Middle frontal gyrus (tissue), 1 donor: ENCODE data around the gene LAMC2.

ENCODE experiments used
- DNase-seq: peaks from one replicate; pipeline ENCODE4 v3.0.0-alpha.2; 2015; ENCODE audit warnings: low spot score; ENCODE audit errors: extremely low spot score

LAMC2 gene

DNA sequence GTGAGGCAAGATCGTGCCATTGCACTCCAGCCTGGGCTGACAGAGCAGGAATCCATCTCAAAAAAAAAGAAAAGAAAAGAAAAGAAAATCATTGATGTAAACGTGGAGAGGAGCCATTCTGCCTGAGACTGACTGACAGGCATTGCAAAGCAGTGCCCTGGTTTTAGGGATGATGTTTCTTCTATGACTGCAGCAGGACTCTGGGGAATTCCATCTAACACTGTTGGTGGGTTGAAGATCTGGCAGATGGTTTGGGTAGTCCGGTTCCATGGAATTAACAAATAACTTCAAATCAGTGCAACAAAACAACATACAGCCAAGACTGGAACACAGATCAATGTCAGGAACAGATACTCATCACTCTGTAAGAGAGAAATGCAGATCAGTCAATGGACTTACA, 17.8 kb upstream of the LAMC2 start:
- DNase-seq, result no peak

DNA sequence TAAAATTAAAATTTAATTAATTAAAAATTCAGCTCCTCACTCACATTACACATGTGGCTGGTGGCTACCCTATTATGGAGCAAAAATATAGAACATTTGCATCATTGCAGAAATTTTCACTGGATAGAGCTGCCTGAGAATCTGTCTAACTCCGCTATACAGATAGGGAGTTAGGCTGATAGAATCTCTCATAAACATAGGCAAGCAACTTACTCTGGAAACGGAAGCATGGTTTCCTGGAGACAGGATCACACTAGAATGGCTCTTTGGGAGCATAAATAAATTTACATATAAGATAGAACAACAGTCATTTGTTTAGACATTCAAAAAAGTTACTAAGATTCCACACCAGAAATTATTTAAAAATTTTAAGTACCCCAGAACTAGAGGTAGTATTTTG, 12.2 kb upstream of the LAMC2 start:
- no peak for DNase-seq

DNA sequence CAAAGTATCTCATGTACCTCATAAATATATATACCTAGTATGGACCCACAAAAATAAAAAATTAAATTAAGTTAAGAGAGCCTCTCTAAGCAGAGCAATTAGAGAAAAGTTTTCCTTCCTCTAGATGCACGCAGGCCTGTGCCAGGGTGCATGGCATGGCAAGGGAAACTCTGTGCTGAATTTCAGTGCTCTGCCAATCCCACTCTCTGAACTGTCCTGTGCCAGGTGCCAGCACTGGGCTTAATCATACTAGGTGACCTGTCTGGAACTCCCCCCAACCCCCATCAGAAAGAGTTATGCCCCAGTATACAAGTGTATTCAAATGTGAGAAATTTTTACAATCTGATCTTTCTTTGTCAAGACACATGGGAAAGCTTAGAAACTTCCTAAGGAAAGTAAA, 10.4 kb upstream of the LAMC2 start:
- no peak for DNase-seq

DNA sequence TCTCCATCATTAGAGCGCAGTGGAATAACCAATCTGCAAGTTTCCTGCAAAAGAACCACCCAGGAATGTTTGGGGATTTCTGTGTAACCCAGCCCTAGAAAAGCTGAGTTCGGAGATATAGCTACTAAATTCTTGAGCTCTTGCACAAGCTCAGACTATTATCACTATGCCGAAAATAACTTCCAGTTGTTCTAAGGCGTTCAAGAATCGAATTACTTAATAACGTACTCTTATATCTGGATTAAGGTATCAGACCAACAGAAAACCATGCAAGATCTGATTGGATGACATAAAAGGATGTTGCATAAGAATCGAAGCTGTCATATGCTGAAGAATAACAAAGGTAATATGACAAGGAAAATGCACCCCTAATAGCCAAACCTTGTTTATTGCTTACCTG, 7.5 kb upstream of the LAMC2 start:
- DNase-seq, result no peak

DNA sequence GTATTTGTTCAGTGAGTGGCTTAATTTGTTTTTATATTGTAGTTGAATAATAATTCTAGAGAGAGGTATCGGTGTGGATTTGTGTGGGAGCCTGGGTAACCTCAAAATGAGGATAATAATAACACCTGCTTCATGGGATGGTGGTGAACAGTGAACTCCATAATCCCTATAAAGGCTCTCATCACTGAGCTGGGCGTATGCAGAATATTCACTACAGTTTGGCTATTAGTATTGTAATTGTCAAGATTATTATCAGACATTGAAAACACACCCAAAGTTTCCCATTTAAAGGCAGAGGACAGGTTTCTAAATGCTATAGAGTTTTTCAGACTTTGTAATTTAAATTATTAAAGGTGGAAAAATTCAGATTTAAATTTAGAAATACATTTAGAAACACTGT, 7.0 kb upstream of the LAMC2 start:
- no peak for DNase-seq

DNA sequence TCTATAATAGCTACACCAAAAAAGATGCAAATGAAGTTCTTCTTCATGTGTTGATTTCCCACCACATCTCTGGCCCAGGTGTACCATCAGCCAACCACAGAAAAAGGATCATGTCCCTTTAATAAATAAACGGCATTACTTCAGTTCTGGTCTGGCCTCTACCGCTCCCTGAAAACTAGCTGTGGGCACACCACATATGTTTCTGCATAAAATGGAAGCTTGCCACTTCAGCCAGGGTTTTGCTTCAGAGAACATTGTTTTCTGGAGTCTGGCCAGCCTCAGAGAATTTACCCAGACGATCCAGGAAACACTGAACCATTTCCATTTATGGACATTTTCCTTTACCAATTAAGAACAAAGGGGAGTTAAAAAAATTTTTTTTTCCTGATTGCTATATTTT, 5.8 kb upstream of the LAMC2 start:
- no peak for DNase-seq

DNA sequence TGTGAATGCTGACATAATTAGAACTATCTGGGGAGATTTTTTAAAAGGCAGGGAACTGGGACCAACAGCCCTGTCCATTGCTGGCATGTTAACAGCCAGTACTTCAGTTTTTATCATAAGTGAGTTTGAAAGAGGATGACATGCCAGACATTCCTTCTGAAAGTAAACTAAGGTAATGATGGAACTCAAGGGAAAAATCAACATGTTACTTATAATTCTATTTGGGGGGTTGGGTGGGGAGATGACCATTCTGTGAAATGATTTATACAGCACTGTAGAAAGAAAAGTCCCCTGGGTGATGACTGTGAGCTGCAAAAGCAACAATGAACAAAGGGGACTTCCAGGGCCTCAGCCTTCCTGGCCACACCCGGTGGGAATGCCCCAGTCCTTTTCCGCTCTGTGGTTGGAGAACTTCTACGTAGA, 5.4 kb upstream of the LAMC2 start:
- DNase-seq, result no peak

DNA sequence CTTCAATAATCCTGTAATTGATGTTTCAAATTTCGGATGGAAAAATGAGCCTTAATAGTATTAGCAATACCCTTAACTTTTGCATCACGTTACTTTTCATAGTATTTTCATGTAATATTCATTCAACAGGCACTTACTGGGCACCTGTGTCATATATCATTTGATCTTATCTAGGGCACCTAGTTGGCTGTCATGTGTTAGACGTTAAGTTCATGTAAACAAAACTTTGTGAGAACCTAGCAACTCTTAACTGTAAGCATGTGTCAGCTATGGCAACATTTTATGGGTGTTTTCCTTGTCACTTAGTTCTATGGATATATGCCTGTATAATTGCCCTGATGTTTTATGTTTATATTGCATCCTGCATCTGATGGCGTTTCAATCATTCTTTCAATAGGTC, 777 bp downstream of the LAMC2 start:
- DNase-seq, result no peak

DNA sequence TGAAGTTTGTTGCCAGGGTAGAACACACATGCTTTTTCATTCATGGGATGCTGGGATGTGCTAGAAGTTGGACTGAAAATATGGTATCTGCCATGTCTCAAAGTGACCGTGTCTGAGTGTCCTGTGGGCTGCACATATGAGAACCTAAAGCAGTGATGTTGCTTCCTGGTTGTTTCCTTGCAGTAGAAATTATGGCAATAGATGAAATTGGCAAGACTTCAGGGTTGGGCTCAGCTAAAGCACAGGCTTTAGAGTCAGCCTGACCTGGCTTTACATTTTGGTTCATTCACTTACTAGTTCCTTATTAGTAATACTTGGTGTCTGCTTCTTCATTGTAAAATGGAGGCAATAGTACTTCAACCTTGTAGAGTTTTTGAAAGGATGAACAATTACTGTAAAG, 2.2 kb downstream of the LAMC2 start:
- no peak for DNase-seq

DNA sequence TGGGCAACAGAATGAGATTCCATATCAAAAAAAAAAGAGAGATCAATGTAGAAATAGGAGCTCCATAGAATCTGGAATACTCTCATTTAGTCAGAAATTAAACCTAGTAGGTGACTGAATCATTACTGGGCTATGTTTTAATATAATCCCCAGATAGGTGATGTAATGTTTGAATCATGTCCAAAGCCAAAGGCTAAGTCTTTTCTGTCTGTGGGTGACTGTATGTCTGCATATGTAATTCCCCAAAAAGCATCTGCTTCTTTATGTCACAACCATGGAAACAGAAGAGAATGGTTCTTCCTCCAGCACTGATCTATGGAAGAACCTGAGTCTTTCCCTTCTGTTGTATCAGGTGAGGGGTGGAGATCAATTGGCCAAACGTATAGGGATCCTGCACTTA, 5.8 kb downstream of the LAMC2 start:
- no peak for DNase-seq

DNA sequence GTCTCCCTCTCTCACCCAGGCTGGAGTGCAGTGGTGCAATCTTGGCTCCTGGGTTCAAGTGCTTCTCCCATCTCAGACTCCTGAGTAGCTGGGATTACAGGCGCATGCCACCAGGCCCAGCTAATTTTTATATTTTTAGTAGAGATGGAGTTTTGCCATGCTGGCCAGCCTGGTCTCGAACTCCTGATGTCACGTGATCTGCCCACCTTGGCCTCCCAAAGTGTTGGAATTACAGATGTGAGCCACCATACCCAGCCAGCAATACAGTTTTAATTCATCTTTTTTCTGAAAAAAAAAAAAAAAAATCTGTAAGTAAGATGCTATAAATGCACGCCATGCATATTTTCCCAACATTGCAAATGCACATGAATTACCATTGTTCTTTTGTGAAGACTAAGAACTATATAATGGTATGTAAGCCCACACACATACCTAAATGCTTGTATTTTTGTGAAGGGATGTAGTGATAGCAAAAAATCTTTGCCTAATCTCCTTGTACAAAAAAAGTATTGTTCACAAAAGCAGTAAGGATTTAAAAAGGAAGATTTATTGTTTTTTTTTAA, 8.0 kb downstream of the LAMC2 start:
- DNase-seq, result no peak

DNA sequence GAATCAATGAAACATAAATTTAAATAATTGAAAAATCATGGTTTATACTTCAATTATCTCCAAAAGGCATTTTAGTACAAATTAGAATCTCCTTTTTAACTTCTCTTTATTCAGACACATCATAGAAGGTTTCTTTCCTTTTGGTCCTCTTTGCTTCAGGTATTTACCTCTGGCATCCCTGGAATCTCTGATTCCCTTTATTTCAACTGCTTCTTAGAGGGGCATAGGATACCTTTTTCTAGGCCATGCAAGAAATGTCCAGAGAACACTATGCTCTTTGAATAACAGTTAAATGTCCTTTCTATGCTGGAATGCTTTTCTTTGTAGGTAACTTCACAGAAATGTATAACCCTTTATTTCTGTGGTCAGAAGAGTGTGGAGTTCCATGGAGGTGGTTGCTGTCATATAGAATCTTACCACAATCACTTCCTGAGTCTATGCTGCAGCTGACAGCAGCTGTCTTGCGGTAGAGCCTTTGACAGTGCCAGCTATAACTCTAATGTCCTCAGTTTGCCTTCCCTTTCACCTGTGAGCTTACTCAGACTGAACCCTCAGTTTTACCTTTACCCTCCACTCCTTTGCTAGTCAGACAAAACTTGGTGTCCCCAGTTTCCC, 8.6 kb downstream of the LAMC2 start:
- DNase-seq, result no peak

DNA sequence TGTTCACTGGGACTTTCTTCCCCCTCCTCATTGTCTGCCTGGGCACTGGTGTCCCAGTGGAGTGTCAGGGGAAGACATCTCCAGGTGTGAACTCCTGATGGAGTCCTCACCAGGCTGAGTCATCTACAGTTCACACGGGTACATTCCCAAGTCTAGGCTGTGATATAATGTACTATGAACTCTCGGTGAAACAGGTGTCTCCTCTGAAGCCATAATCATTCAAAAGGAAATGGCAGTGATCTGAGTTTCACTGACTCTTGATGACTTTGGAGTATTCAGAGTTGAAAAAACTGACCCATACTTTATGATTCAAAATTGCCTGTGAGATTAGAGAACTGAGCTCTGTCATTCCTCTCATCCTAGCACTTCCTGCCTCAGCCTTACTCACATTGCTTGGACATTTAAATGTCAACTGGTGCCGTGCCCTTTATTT, 9.1 kb downstream of the LAMC2 start:
- no peak for DNase-seq

DNA sequence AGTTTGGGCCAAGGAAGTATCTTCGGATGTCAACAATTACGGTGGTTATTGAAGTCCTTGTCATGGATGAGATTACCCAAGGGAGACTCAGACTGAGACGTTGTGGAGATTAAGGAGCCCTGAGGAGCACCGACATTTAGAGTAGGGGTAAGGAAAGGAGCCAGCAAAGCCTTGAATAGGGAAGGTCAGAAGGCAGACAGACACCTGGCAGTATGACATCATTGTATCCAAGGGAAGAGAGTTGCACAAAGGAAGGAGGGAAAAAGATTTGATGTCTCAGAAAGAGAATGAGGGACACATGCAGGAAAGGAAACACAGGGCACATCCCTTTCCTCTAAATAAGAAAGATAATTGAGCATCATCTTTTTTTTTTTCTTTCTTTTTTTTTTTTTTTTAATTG, 11.7 kb downstream of the LAMC2 start:
- no peak for DNase-seq

DNA sequence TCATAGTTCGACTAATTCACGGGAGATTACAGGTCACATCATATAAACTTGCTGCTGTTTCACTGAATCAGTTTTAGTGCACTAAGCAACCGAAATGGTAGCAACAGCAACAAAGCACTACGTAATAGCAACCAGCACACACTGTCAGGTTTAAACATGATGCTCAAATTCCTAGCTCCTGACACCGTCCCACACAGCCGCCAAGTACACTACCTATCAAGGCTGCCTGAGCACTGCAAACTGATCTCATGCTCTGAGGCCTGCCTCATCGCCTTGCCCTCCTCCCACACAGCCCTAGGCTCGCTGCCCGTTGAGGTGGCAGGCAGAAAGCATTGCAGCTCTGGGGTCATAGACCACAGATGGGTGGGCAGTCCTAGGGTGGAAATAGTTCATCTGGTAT, 12.4 kb downstream of the LAMC2 start:
- no peak for DNase-seq

DNA sequence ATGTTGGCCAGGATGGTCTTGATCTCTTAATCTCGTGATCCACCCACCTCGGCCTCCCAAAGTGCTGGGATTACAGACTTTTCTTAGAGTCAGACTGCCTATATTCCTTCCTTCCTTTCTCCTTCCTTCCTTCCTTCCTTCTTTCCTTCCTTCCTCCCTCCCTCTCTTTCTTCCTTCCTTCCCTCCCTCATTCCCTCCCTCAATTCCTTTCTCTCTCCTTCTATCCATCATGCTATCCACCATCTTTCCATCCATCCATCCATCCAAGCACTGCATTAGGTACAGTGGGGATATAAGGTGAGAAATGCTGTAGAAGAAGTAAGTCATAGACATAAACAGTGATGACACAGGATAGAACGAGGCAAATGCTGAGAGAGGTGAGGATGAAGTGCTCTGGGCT, 13.2 kb downstream of the LAMC2 start:
- no peak for DNase-seq

DNA sequence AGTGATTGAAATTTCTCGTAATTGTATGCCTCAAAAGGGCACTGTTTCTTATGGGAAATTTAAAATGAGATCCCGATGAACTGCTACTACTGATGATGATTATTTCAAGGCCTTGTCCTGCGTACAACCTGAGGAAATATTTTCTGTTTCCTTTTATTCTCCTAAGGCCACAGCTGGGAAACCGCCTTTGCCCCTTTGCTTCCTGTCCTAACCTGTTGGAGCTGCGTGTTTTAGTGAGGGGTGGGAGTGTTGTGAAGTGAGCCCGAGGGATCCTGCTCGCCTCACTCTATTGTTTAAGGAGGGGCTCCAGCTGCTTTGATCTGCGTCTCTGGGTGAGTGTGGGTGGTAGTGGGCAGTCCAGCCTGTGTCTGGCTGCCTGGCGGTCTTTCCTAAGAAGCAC, 14.4 kb downstream of the LAMC2 start:
- no peak for DNase-seq

DNA sequence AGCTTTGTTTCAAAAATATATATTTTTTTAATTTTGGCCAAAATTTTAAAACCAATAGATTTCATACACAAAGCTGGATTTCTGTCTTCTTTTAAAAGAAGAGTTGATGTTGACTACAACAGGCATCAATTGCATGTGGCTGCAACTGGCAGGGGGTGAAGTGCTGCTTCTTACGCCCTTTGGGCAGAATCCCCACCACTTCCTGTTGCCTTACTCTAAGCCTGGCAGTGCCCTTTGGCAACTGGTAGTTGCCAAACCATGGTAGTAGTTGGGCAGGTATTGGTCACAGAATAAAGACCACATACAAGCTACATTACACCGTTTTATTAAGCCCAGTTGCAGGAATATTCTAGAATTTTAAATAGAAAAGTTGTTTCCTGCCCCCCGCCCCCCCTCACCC, 17.0 kb downstream of the LAMC2 start:
- DNase-seq, result no peak

DNA sequence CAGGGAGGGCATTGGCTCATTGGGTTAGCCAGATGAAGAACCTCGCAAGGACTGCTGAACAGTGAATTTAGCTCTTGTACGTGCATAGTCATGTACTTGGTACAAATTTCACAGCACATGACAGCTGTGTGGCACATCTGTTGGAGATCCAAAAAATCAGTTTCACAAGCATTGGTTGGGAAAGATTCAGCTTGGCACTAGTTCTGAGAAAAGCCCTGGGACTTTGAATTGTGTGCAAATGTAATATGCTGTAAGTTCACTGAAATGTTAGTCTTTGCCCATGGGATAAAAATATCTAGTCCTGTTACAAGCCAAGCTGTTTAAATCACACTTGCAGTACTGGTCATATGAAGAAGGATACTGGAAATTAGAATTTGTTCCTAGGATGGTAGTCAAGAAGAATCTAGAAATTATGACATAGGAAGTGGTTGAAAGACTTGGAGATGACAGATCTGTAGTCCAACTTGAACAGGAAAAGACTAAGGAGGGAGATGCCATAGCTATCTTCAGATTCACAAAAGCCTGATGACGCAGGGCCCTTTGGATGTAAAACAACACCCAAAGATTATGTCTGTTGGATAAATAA, 19.2 kb downstream of the LAMC2 start:
- no peak for DNase-seq

DNA sequence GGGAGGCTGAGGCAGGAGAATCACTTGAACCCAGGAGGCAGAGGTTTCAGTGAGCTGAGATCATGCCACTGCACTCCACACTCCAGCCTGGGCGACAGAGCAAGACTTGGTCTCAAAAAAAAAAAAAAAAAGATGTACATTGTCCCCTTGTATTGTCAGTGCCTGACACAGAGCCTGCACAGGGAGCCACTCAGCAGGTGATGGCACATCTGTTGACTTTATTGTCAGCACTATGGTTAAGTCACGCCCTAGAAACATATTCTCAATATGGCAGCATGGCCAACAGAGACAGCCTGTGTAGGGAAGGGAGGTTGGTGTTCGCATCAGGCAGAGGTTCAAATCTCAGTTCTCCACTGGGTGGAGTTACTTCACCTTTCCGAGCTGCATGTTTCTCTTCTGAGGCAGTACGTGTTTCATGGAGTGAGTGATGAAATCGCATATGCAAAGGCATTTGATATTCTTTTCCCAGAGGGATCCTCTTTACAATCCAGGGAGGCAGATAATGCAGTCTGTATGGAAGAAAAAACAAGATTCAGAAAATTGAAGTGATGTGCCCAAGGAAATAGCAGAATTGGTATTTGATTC, 20.6 kb downstream of the LAMC2 start:
- DNase-seq, result no peak

DNA sequence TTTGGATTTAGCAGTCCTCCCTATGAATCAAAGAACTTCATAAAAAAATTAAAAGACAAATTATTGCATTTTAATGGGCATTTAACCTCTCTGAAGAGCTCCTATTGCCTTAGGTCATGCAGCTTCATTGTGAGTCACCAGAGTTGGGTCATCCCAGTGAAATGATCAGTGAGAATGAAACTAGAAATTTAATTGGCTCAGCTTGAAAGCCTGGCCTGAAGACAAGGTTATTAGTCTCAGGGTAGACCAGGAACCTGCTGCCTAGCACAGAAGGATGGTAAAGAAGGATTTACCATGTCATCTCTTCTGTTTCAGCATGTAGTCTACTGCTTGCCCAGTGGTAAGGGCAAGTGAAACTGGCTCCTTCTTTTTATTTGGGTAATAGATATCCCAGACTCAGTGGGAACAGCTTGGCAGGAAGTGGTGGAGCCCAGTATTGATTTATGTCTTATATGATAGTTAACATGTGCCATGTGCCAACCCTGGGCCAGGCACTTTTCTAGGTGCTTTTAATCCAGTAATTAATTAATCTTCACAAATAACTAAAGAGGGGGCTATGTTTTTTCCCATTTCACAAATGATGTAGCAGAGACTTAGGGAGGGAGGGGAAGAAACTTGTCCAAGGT, 23.6 kb downstream of the LAMC2 start:
- no peak for DNase-seq

DNA sequence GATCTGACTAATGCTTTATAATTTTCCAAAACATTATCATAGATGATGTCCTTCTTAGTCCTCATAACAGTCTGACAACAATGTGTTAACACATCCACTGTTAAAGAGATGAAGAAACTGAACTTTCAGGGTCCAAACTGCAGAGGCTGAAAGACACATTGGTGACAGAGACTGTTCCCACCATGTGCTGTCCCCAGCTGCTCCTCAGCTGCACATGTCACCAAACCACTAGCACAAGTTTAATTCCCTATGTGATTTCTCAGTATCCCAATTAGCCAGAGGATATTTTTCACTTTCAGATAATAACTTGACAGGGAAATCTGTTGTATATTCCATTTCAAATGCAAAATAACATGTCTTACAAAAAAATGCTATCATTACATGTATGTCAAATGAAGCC, 24.6 kb downstream of the LAMC2 start:
- no peak for DNase-seq

DNA sequence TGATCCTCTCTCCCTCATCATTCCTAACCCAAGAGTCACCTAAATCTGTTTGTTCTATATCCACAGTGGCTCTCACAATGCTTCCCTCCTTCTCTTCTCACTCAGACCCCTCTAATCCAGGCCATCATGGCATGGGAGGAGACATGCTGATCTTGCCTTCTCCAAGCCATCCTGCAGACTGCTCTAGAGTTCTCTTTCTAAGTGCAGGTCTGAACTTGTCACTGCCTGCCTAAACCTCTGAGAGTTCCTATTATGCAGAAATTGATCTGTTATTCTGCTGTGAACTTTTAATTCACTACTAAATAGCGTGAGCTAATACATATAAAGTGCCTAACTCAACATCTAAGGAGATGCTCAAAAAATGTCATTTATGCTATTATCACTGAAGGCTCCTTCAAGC, 26.8 kb downstream of the LAMC2 start:
- no peak for DNase-seq
